ENCODE results near the gene RBP5. TPM values are rescaled to one million over a fixed set of nuclear protein-coding genes. Genes with fewer than 3 reads are reported as not detected.

Gene RBP5
- total RNA-seq, 2 experiments from 2014 or later = 0.19 TPM; not detected in 1

DNA sequence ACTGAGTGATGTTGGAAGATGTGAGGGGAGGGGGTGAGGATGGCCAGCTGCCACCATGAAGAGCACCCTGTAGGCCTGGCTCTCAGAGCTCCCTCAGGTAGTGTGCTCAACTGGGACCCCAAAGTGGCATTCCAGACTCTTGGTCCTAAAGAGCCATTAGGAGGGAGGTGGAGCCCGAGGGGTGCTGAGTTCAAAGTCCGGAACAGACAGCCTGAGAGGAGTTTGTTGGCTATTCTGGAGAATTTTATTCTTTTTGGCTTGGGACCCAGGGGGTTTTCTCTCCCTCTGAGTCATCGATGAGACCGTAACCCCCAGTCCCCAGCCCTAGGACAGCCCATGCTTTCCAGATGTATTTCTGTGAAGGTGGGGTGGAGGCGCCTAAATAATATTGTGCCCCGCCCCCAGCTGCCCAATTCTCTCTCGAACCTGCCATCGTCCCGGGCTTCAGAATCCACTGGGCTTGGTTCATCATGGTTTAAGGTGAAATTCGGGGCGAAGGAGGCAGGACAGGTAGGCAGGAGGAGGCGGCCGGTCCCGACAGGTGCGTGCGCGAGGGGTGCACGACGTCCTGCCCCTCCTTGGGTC, 690 bp upstream of the RBP5 start:
- POLR2A ChIA-PET = interaction anchor here (0.7 kb wide), 1 partner anchor 666 kb away, joined by 3 read pairs; no protein-coding TSS in a partner anchor
- CTCF ChIA-PET = interaction anchor here (1.2 kb wide), 1 partner anchor 16 kb away, joined by 3 read pairs; no protein-coding TSS in a partner anchor

GRCh38 chr12:7127916-7128626, 618 bp downstream of the RBP5 start:
- CTCF ChIA-PET = interaction anchor here (0.6 kb wide), 1 partner anchor 18 kb away, joined by 3 read pairs; no protein-coding TSS in a partner anchor
- POLR2A ChIA-PET = no interaction called here

DNA sequence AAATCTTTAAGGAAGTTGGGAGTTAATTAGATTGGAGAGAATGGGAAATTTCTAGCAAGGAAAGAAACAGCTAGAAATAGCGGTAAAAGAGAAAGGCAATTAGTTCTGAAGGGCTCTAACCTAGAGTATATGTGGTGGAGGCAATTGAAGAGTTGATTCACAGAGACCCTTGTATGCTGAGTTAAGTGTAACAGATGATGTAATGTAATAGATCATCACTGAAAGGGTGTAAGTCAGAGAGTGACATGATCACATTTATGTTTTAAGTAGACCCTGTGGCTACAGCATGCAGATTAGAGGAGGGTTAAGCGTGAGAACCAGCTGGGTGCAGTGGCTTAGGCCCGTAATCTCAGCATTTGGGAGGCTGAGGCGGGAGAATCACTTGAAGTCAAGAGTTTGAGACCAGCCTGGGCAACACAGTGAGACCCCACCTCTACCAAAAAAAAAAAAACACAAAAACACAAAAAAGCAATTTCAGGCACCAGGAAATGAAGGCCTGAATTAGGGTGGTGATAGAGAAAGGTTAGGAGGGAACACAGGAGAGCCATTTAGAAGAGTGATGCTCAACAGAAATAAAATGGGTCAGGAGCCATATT, 3.0 kb downstream of the RBP5 start:
- ChIA-PET POLR2A (no interaction called here), CTCF (interaction anchor here (1.3 to 1.5 kb wide), 2 partner anchors 19 to 109 kb away, joined by 3 read pairs; no protein-coding TSS in a partner anchor)

DNA sequence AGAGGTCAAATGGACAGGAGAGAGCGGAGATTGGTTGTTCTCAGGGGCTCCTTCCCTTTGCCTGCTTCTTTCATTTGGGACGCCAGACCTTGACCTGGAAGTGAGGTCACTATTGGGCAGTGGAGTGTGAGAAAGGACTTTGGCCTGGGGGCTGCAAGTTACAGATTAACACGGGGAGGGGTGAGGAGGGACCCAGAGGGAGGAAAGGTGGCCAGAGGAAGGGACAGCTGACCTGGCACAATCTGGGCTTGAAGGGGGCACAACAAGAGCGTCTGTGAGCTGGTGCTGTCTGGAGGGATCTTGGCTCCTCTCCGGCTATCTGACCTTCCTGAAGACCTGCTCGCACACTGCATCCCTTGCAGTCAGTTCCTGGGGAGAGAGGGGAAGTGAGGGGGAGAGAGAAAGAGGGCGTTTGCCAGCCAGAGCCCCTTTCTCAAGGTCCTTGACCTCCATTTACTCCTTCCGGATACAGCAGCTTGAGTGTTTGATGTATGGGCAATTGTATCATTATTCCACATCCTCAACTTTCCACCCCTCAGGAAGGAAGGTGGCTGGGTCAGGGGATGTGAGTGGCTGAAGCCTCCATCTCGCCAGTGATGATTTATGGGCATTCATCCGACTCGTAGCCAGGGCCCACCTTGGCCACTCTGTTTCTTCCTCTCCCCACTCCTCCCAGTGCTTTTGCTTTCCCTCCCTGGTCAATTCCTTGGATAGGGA, 4.7 kb downstream of the RBP5 start:
- ChIA-PET POLR2A (no interaction called here), CTCF (interaction anchor here (1.5 kb wide), 1 partner anchor 21 kb away, joined by 3 read pairs; no protein-coding TSS in a partner anchor)

DNA sequence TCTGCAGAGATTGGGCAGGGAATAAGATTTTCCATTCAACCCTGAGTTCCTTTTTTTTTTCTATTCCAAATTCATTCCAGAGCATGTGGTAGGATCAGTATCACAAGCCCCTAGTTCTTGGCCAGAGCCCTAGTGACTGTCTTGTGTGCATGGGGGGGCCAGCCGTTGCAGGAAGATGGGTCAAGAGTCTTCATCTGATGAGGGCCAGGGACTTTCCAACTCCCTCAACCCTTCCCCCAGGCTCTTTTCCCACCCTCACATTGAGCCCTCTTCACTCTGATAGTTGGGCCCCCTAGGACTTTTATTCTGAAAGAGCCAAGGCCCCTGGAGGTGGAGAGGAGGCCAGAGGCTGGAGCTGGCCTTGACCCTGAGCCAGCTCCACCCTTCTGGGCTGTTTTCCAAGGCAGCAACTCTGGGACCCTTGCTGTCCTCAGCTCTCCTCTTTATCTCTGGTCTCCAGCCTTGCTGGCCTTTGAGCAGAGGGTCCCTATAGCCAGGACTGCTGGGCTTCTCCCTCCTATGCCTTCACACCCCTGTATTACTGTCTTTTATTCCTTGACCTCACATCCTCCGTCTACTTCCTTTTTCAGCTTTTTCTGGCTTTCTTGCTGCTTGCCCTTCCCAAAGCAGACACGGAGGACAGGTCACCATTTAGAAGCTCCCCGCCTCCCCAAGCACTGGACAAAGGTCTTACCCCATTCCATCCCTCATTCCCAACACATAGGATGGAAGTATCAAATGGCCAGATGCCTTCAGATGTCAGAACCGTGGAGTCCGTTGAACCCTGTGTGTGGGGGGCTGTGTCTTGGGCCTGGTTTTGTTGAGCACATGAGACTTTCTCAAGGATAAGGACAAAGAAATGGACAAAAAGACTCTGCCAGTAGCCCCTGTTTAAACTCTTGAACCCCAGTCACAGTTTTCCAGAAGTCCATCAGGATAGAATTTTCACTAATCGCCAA, 5.6 kb downstream of the RBP5 start:
- CTCF ChIA-PET = no interaction called here
- POLR2A ChIA-PET = no interaction called here

GRCh38 chr12:7121324-7121723, 7.4 kb downstream of the RBP5 start:
- CTCF ChIA-PET = no interaction called here
- POLR2A ChIA-PET = interaction anchor here (0.7 kb wide), 1 partner anchor 254 kb away, joined by 3 read pairs; the partner anchor contains the start of gene TPI1

DNA sequence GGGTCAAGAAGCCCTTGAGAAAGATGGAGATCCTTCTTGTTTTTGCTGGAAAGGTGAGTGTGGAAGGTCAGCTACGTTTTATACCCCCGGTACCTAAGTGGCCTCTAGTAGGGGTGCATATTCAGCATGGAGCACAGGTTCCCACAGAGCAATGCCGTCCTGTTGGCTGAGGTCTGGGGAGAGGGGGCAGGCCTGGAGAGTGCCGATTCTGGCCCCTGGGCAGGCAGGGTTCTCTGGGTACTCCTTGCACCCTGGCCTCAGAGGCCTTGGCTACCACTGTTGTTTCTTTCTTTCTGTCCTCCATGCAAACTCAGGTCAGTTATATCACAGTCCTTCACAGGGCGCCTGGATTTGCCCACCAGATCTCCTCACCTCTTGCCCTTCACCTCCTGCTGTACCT, 8.5 kb downstream of the RBP5 start:
- CTCF ChIA-PET = no interaction called here
- POLR2A ChIA-PET = no interaction called here

GRCh38 chr12:7118881-7119280, 9.8 kb downstream of the RBP5 start:
- ChIA-PET CTCF (no interaction called here), POLR2A (no interaction called here)

DNA sequence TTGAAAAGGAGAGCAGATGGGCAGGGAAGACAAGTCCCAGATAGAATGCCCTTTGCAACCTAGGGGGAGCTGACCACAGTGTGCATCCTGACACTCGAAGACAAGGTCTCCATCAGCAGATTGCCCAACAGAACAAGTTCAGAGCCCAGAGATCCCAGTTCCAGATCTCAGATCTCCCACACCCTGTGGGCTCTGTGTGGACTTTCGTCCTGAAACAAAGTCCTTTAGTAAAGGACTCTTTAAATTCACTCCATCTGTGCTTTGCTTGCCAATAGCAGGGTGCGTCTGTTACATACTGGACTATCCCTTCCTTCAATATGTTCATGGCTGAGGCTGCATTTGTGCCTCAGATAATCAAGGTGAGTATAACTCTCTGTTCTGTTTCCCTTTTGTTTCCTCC, 11.0 kb downstream of the RBP5 start:
- POLR2A ChIA-PET = no interaction called here
- CTCF ChIA-PET = interaction anchor here (1.1 kb wide), 1 partner anchor 27 kb away, joined by 3 read pairs; no protein-coding TSS in a partner anchor

DNA sequence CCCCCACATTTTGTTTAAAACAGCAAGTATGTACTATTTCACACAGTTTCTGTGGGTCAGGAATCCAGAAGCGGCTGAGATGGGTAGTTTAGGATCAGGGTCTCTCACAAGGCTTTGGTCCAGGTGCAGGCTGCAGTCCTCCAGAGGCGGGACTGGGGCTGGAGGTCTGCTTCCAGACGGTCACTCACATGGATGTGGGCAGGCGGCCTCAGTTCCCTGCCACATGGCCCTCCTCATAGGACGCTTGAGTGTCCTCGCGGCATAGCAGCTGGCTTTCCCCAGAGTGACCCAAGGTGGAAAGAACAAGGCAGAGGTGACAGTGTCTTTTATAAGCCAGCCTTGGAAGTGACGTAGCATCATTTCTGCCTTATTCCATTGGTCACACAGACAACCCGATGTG, 11.8 kb downstream of the RBP5 start:
- POLR2A ChIA-PET = no interaction called here

GRCh38 chr12:7116196-7116595, 12.5 kb downstream of the RBP5 start:
- ChIA-PET POLR2A (no interaction called here), CTCF (no interaction called here)

More for the DNA sequence above, 11.8 kb downstream of the RBP5 start:
- CTCF ChIA-PET = interaction anchor here (1.1 kb wide), 1 partner anchor 28 kb away, joined by 3 read pairs; no protein-coding TSS in a partner anchor

DNA sequence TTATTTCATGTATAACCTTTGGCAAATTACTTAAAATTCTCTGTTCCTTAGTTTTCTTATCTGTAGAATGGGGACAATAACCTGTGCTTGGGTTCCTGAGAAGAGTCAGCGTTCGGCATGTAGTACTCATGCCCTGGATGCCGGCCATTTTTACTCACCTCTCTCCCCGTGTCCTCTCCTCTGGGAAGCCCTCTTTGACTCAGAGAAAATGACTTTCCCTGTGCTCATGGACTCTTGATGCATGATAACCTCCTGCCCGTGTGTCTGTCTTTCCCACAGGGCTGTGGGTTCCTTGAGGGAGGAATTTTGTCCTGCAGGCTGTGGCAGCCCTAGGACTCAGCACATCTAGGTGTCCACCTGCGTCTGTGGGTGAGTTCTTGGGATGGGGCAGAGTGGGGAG, 13.8 kb downstream of the RBP5 start:
- POLR2A ChIA-PET = no interaction called here

GRCh38 chr12:7114008-7114407, 14.7 kb downstream of the RBP5 start:
- CTCF ChIA-PET = interaction anchor here (0.6 to 2.2 kb wide), 10 partner anchors 11 to 434 kb away, joined by 3 to 11 read pairs (median 4); partner anchors contain the start of genes C12orf57, CLSTN3, EMG1 and PHB2
- POLR2A ChIA-PET = interaction anchor here (0.6 kb wide), 1 partner anchor 279 kb away, joined by 5 read pairs; no protein-coding TSS in a partner anchor

More for the DNA sequence above, 13.8 kb downstream of the RBP5 start:
- CTCF ChIA-PET = no interaction called here

DNA sequence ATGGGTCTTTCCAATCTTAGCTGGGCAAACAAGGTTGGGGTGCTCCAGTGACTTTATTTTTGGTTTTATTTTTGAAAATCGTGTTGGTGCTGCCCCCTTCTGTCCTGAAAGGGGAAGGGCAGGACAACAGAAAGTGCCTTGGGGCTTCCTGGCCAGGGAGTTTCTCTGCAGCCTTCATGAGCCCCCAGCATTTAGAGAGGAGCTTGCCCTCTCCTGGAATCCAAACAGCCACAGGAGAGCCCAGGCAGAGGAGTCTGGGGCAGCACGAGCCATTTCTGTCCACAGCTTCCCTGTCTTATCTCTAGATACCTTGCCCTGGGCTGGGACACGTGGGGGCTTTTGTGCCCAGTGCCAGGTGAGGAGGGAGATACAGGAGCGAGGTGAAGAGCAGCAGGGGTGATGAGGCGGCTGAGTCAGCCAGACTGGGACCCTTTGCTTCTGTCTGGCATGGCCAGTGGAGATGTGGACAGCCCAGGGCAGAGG, 15.3 kb downstream of the RBP5 start:
- CTCF ChIA-PET = interaction anchor here (0.6 to 2.2 kb wide), 13 partner anchors 11 to 433 kb away, joined by 3 to 11 read pairs (median 4); partner anchors contain the start of genes C12orf57, CLSTN3, EMG1 and LPCAT3
- POLR2A ChIA-PET = no interaction called here

- ChIA-PET POLR2A (no interaction called here), CTCF (interaction anchor here (0.7 to 2.2 kb wide), 5 partner anchors 19 to 187 kb away, joined by 3 to 11 read pairs (median 3); partner anchors contain the start of gene CLSTN3)
These were observed 16.6 kb downstream of the RBP5 start for GRCh38 chr12:7112041-7112440.

DNA sequence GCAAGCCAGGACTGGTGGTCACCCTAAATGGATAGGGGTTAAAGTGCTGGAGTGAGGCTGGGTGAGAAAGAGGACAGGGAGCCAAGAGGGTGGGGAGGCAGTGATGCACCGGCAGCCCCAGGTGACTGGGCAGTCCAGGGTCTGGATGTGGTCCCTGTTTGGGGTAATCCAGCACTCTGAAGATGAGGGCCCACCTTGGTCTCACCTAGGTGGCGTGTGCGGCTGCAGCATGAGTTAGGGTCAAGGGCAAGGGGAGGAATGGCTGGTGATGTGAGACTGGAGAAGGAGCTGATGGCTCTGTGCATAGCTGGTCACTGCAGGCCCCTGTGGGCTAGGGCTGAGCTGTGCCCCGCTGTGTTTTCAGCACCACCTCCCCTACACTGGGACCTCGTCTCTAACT, 18.0 kb downstream of the RBP5 start:
- CTCF ChIA-PET = interaction anchor here (1.1 to 1.6 kb wide), 4 partner anchors 17 to 166 kb away, joined by 3 to 4 read pairs (median 3); no protein-coding TSS in a partner anchor
- POLR2A ChIA-PET = interaction anchor here (0.9 kb wide), 1 partner anchor 133 kb away, joined by 3 read pairs; no protein-coding TSS in a partner anchor

DNA sequence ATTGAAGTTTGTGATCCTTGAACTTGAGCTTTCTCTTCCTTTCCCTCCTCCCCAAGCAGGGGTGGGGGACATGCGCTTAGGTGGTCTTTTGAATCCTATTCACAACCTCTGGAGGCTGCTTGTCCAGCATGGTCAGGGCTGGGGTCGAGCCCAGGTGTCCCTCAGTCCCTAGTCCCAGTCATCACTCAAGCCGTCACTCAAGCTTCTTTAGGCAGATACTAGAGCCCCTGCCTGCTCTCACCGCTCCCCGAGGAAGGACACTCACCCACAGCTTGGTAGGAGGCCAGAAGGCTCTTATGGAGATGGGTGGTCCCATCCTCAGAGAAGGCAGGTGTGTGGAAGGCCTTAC, 19.1 kb downstream of the RBP5 start:
- POLR2A ChIA-PET = no interaction called here
- CTCF ChIA-PET = interaction anchor here (0.5 to 2.4 kb wide), 11 partner anchors 16 to 180 kb away, joined by 3 to 10 read pairs (median 3); no protein-coding TSS in a partner anchor
